ENCODE data around the gene VDAC1.

Gene VDAC1

GRCh38 chr5:134022333-134022732, 17.6 kb upstream of the VDAC1 start:
- Histone ChIP-seq H3K4ac (ENCODE audit: low read depth in 1 of 2, low read length in 2 of 2) (no peak overlapping the region), H3K27ac (ENCODE audit: low read length, poor library complexity, severe bottlenecking) (no peak overlapping the region), H3K27me3 (ENCODE audit: control insufficient read depth in 1 of 2, insufficient read depth in 1 of 2, low read length in 2 of 2) (peaks cover 0 to 31% of the 10 kb centered on the region in 2 experiments), H3K4me3 (ENCODE audit: insufficient read depth in 1 of 2, low read depth in 1 of 2, low read length in 2 of 2) (no peak overlapping the region), H3K9ac (ENCODE audit: low read length) (no peak overlapping the region), H3K4me2 (ENCODE audit: low read length, poor library complexity, severe bottlenecking) (no peak overlapping the region), H3K18ac (ENCODE audit: low read depth in 1 of 2, low read length in 2 of 2) (no peak overlapping the region), H3K4me1 (ENCODE audit: control insufficient read depth, insufficient read depth, low read depth, low read length) (no peaks in the 10 kb centered on the region), H2AK5ac (ENCODE audit: low read length, severe bottlenecking) (no peak overlapping the region), H2BK5ac (ENCODE audit: low read depth, low read length, poor library complexity, severe bottlenecking) (no peak overlapping the region), H3K79me1 (replicated peaks; ENCODE audit: low read length, poor library complexity, severe bottlenecking) (no peaks in the 10 kb centered on the region), H4K91ac (ENCODE audit: low read length) (no peak overlapping the region), H3K9me3 (ENCODE audit: control insufficient read depth, low read length) (no peaks in the 10 kb centered on the region), H3K36me3 (ENCODE audit: control insufficient read depth in 1 of 2, insufficient read depth in 2 of 2, low read depth in 1 of 2, low read length in 2 of 2) (no peaks in the 10 kb centered on the region), H3K14ac (ENCODE audit: low read length in 2 of 2) (no peak overlapping the region), H4K8ac (ENCODE audit: low read length) (no peak overlapping the region), H2BK15ac (ENCODE audit: low read depth, poor library complexity, severe bottlenecking) (no peak overlapping the region), H3K23ac (ENCODE audit: low read length in 2 of 2) (no peak overlapping the region), H2BK120ac (ENCODE audit: low read depth, low read length) (no peak overlapping the region), H2BK12ac (ENCODE audit: low read length in 2 of 2) (no peak overlapping the region), H2AFZ (ENCODE audit: low read depth, low read length) (no peak overlapping the region)
- WGBS, result 92% methylated on average over 1 of the region's 4 CpGs
- no peak for DNase-seq

- no peak overlapping the region for H2BK12ac ChIP-seq (ENCODE audit: low read length in 2 of 2)
- no peak overlapping the region for H3K4me2 ChIP-seq (ENCODE audit: low read length, poor library complexity, severe bottlenecking)
- no peaks in the 10 kb centered on the region for H3K79me1 ChIP-seq (replicated peaks; ENCODE audit: low read length, poor library complexity, severe bottlenecking)
- H3K4me3 ChIP-seq (ENCODE audit: insufficient read depth in 1 of 2, low read depth in 1 of 2, low read length in 2 of 2), result no peak overlapping the region
- H3K18ac ChIP-seq (ENCODE audit: low read depth in 1 of 2, low read length in 2 of 2), result no peak overlapping the region
- H3K9ac ChIP-seq (ENCODE audit: low read length), result no peak overlapping the region
- H3K23ac ChIP-seq (ENCODE audit: low read length in 2 of 2), result no peak overlapping the region
- no peak overlapping the region for H4K8ac ChIP-seq (ENCODE audit: low read length)
- no peak overlapping the region for H3K14ac ChIP-seq (ENCODE audit: low read length in 2 of 2)
- peaks cover 0 to 24% of the 10 kb centered on the region in 2 experiments for H3K27me3 ChIP-seq (ENCODE audit: control insufficient read depth in 1 of 2, insufficient read depth in 1 of 2, low read length in 2 of 2)
- no peak overlapping the region for H3K27ac ChIP-seq (ENCODE audit: low read length, poor library complexity, severe bottlenecking)
- H3K4me1 ChIP-seq (ENCODE audit: control insufficient read depth, insufficient read depth, low read depth, low read length), result no peaks in the 10 kb centered on the region
- H3K4ac ChIP-seq (ENCODE audit: low read depth in 1 of 2, low read length in 2 of 2), result no peak overlapping the region
- H4K91ac ChIP-seq (ENCODE audit: low read length), result no peak overlapping the region
- no peak overlapping the region for H2BK5ac ChIP-seq (ENCODE audit: low read depth, low read length, poor library complexity, severe bottlenecking)
- no peak for DNase-seq
- no peak overlapping the region for H2BK15ac ChIP-seq (ENCODE audit: low read depth, poor library complexity, severe bottlenecking)
- no peak overlapping the region for H2BK120ac ChIP-seq (ENCODE audit: low read depth, low read length)
- 74% methylated on average over 4 of the region's 4 CpGs for WGBS
- H2AK5ac ChIP-seq (ENCODE audit: low read length, severe bottlenecking), result no peak overlapping the region
- no peaks in the 10 kb centered on the region for H3K36me3 ChIP-seq (ENCODE audit: control insufficient read depth in 1 of 2, insufficient read depth in 2 of 2, low read depth in 1 of 2, low read length in 2 of 2)
- H2AFZ ChIP-seq (ENCODE audit: low read depth, low read length), result no peak overlapping the region
- no peaks in the 10 kb centered on the region for H3K9me3 ChIP-seq (ENCODE audit: control insufficient read depth, low read length)
Observed at GRCh38 chr5:134020188-134020587, 15.4 kb upstream of the VDAC1 start.

GRCh38 chr5:134019636-134020035, 14.9 kb upstream of the VDAC1 start:
- Histone ChIP-seq H4K91ac (ENCODE audit: low read length) (no peak overlapping the region), H3K79me1 (replicated peaks; ENCODE audit: low read length, poor library complexity, severe bottlenecking) (no peaks in the 10 kb centered on the region), H2BK12ac (ENCODE audit: low read length in 2 of 2) (no peak overlapping the region), H3K9me3 (ENCODE audit: control insufficient read depth, low read length) (no peaks in the 10 kb centered on the region), H3K4me2 (ENCODE audit: low read length, poor library complexity, severe bottlenecking) (no peak overlapping the region), H3K27me3 (ENCODE audit: control insufficient read depth in 1 of 2, insufficient read depth in 1 of 2, low read length in 2 of 2) (peaks cover 0 to 20% of the 10 kb centered on the region in 2 experiments), H3K4me1 (ENCODE audit: control insufficient read depth, insufficient read depth, low read depth, low read length) (no peaks in the 10 kb centered on the region), H2BK15ac (ENCODE audit: low read depth, poor library complexity, severe bottlenecking) (no peak overlapping the region), H2AK5ac (ENCODE audit: low read length, severe bottlenecking) (no peak overlapping the region), H2AFZ (ENCODE audit: low read depth, low read length) (no peak overlapping the region), H3K4ac (ENCODE audit: low read depth in 1 of 2, low read length in 2 of 2) (no peak overlapping the region), H2BK5ac (ENCODE audit: low read depth, low read length, poor library complexity, severe bottlenecking) (no peak overlapping the region), H2BK120ac (ENCODE audit: low read depth, low read length) (no peak overlapping the region), H3K23ac (ENCODE audit: low read length in 2 of 2) (no peak overlapping the region), H3K27ac (ENCODE audit: low read length, poor library complexity, severe bottlenecking) (no peak overlapping the region), H4K8ac (ENCODE audit: low read length) (peak overlapping the region; percentile 23), H3K14ac (ENCODE audit: low read length in 2 of 2) (no peak overlapping the region), H3K36me3 (ENCODE audit: control insufficient read depth in 1 of 2, insufficient read depth in 2 of 2, low read depth in 1 of 2, low read length in 2 of 2) (no peaks in the 10 kb centered on the region), H3K9ac (ENCODE audit: low read length) (no peak overlapping the region), H3K4me3 (ENCODE audit: insufficient read depth in 1 of 2, low read depth in 1 of 2, low read length in 2 of 2) (no peak overlapping the region), H3K18ac (ENCODE audit: low read depth in 1 of 2, low read length in 2 of 2) (no peak overlapping the region)
- DNase-seq, result no peak
- WGBS, result 66% methylated on average over 2 of the region's 4 CpGs

GRCh38 chr5:134018986-134019316, 14.2 kb upstream of the VDAC1 start:
- no peak overlapping the region for H3K4me2 ChIP-seq (ENCODE audit: low read length, poor library complexity, severe bottlenecking)
- no peak overlapping the region for H3K23ac ChIP-seq (ENCODE audit: low read length in 2 of 2)
- 95% methylated on average over 2 of the region's 5 CpGs for WGBS
- H2AK5ac ChIP-seq (ENCODE audit: low read length, severe bottlenecking), result no peak overlapping the region
- no peaks in the 10 kb centered on the region for H3K79me1 ChIP-seq (replicated peaks; ENCODE audit: low read length, poor library complexity, severe bottlenecking)
- no peak overlapping the region for H3K27ac ChIP-seq (ENCODE audit: low read length, poor library complexity, severe bottlenecking)
- H2AFZ ChIP-seq (ENCODE audit: low read depth, low read length), result no peak overlapping the region
- no peak overlapping the region for H3K9ac ChIP-seq (ENCODE audit: low read length)
- no peak overlapping the region for H2BK5ac ChIP-seq (ENCODE audit: low read depth, low read length, poor library complexity, severe bottlenecking)
- no peak overlapping the region for H2BK15ac ChIP-seq (ENCODE audit: low read depth, poor library complexity, severe bottlenecking)
- H3K4me1 ChIP-seq (ENCODE audit: control insufficient read depth, insufficient read depth, low read depth, low read length), result no peaks in the 10 kb centered on the region
- H3K18ac ChIP-seq (ENCODE audit: low read depth in 1 of 2, low read length in 2 of 2), result no peak overlapping the region
- H3K36me3 ChIP-seq (ENCODE audit: control insufficient read depth in 1 of 2, insufficient read depth in 2 of 2, low read depth in 1 of 2, low read length in 2 of 2), result no peaks in the 10 kb centered on the region
- DNase-seq, result no peak
- peaks cover 0 to 20% of the 10 kb centered on the region in 2 experiments for H3K27me3 ChIP-seq (ENCODE audit: control insufficient read depth in 1 of 2, insufficient read depth in 1 of 2, low read length in 2 of 2)
- no peak overlapping the region for H4K91ac ChIP-seq (ENCODE audit: low read length)
- H4K8ac ChIP-seq (ENCODE audit: low read length), result no peak overlapping the region
- no peak overlapping the region for H3K4ac ChIP-seq (ENCODE audit: low read depth in 1 of 2, low read length in 2 of 2)
- no peaks in the 10 kb centered on the region for H3K9me3 ChIP-seq (ENCODE audit: control insufficient read depth, low read length)
- no peak overlapping the region for H2BK120ac ChIP-seq (ENCODE audit: low read depth, low read length)
- no peak overlapping the region for H3K14ac ChIP-seq (ENCODE audit: low read length in 2 of 2)
- no peak overlapping the region for H3K4me3 ChIP-seq (ENCODE audit: insufficient read depth in 1 of 2, low read depth in 1 of 2, low read length in 2 of 2)
- H2BK12ac ChIP-seq (ENCODE audit: low read length in 2 of 2), result no peak overlapping the region

Data from mesenchymal stem cell (in vitro differentiated cells and primary cell).